HG03135 (cell line): Measurements from ENCODE around the gene TOB2.
"Not testable (repeated sequence)": the region's sequence is repeated elsewhere in the genome, so short reads cannot be mapped to it uniquely, and the experiment has no call there.

Source experiments
- ATAC-seq: cut with Tn5 transposase; IDR thresholded peaks from one replicate; pipeline ENCODE4 v1.9.1; 2021; ENCODE audit warnings: mild to moderate bottlenecking, moderate library complexity; ENCODE audit not compliant: unreplicated experiment

Gene TOB2

DNA sequence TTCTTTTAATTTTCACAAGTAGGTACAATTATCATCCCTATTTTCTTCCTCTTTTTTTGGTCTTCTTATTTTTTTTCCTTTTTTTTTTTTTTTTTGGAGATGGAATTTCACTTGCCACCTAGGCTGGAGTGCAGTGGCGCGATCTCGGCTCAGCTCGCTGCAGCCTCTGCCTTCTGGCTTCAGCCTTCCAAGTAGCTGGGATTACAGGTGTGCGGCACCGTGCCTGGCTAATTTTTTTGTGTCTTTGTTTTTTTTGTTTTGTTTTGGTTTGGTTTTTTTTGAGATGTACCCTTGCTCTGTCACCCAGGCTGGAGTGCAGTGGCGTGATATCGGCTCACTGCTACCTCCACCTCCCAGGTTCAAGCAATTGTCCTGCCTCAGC, 16.7 kb downstream of the TOB2 start:
- no peak for ATAC-seq

DNA sequence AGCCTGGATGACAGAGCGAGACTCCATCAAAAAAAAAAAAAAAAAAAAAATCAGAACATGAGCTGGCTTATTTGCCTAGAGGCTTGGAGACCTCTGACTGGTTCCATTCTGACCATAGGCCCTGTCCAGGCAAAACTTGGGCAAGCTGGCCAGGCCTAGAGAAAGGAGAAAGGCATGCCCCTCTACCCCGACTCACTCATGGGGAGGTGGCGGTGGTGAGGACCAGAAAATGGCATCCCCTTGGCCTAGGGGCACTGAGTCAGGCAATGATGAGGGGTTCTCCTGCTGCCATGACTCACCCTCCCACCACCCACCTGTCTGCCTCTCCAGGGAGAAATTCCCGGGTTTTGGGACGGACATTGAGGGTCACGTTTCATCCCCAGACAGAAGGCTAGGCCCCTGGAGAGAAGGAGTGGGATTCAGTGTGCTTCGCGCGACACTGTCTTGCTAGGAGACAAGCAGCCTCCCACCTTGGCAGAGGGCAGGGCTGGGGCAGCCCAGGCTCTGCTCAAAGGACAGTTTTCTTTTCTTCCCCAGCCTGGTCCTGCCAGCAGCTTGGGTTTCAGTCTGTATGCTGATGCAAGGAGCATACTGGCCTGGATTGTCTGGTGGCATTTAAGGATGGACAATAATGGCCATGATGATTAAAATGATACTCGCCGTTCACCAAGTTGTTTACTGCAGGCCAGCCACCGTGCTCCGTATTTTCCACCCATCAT, 17.2 kb downstream of the TOB2 start:
- no peak for ATAC-seq

DNA sequence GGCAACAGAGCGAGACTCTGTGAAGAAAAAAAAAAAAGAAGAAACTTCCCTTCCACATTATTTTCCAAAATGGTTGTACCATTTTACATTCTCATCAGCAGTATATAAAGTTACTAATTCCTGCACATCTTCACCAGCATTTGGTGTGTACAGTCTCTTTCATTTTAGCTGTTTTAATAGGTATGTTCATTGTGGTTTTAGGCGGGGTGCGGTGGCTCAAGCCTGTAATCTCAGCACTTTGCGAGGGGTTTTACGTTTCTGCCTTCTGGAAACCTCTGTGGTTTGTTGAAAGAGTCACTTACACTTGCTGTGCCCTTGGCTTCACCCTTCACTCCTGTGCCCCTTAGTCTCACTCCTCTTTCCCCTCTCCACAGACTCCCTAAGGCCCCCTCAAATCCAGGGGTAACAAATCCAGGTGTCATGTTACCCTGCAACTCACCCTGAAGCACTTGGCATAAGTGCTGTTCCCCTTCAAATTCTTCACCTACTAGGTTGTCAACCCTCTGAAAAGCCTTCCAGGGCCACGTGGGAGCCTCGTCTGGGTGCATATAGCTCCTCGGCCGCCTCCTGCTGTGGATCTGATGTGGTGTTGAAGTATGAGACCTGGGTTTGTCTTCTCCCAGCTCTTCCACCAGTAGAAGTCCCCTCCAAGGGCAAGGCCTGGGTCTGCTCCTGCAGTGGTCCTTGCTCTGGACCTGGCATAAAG, 20.8 kb downstream of the TOB2 start:
- ATAC-seq = no peak

DNA sequence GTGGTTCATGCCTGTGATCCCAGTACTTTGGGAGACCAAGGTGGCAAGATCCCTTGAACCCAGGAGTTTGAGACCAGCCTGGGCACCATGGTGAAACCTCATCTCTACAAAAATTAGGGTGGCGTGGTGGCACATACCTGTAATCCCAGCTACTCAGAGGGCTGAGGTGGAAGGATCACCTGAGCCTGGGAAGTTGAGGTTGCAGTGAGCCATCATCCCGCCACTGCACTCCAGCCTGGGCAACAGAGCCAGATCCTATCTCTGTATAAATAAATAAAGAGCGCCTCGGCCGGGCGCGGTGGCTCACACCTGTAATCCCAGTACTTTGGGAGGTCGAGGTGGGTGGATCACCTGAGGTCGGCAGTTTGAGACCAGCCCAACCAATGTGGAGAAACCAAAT, 27.9 kb downstream of the TOB2 start:
- no peak for ATAC-seq

DNA sequence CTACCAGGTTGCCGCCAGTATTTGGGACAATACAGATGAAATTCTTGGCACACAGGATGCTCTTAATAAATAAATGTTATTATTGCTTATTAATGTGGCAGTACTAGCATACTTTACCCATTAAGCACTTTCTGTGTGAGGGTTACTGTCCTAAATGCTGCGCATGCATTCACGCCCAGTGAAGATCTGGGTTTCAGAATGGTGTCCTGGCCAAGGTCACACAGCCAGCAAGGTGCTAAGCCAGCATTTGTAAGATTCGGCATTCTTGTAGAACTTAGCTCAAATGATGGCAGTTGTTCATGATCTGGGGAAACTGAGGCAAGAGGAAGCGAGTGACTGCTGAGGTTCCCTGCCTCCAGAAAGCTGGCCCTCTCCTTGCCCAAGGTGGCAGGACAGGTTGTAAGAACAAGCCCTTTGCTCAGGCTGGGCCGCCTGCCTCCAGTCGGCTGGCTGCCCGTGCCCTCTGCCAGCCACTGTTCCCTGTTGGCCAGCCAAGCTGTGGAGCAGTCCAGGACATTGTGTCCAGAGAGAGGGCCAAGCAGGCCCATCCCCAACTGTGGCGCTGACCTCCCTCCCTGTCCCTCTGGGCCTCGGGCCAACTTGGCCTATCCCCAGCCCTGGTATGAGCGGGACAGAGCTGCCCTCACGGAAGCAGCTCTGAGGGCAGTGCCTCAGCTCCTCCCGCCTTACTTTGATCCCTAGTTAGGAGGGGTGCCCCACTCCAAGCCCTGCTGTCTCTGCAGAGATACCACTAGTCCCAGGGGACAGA, 28.8 kb downstream of the TOB2 start:
- ATAC-seq = no peak

DNA sequence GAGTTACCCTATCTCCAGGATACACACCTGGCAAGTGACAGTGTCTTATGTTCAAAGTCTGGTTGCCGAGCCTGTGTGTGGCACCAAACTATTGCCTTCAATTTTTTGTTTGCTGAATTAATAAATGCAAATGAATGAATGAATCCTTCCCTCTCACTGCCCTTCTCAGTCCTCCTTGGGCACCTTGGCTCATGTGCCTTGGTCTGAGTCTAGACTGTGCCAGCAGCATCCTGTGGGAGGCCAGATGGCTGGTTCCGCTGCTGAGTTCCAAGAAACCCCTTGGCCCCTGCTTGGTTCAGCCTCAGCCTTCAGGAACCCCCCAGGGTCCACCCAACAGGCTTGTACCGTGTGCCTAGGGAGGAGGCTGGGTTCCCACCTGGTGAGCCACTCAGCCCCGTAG, 31.0 kb downstream of the TOB2 start:
- no peak for ATAC-seq

DNA sequence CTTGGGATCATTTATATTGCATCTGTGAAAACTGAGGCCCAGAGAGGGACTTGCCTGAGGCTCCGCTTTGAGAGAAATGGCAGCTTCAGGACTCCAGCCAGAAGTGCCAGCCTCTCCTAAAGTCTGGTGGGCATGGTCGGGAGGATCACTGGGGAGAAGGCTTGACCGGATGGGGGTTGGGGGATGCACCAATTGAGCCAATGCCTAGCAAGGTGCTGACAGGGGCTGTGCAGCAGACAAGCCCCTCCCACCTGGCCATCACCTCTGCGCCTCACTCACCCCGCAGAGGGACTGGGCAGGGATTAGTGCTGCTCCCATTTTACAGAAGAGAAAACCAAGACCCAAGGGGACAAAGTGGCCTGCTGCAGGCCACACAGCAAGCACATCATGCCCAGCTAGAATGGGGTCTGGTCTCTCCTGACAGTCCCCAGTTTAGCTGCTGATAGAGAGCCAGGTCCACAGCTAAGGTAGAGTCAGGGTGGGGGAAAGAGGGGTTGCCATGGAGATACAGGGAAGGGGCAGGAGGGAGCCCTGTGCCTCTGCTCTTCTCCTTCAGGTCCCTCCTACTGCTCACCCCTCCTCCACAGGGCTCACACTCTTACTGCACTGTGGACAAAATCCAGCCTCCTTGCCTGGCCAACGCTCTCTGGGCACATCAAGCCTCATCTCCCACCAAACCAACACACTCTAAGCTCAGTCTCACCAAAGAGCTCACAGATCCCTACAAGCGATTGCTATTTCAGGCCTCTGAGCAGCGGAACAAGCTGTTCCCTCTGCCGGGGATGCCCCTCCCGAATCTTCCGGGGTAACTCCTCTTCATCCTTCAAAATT, 35.4 kb downstream of the TOB2 start:
- ATAC-seq = no peak

DNA sequence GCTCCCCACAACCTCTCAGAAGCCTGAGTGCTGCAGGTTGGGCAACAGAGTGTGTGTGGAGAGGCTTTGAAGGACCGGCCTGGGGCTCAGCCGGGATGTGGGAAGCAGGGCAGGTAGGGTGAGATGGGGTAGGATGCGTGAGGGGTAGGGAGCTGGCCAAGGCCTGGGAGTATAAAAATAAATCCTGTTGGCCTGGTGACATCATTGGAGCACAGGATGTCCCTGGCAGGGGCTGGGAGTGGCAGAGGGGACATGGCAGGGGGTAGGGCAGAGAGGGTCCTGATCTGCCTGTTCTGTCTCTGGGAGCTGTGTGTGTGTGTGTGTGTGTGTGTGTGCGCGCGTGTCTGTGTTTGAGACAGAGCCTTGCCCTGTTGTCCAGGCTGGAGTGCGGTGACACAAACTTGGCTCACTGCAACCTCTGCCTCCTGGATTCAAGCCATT, 36.3 kb downstream of the TOB2 start:
- no peak for ATAC-seq

DNA sequence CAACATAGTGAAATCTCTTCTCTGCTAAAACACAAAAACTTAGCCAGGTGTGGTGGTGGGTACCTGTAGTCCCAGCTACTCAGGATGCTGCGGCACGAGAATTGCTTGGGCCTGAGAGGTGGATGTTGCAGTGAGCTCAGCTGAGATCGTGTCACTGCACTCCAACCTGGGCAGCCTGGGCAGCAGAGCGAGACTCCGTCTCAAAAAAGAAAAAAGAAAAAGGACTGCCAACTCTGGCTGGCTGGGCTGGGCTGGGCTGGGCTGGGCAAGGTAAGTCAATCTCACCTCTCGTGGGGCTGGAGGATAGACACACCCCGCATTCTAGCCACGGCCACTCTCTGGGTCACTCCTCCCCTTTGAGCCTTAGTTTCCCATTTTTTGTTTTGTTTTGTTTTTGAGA, 37.9 kb downstream of the TOB2 start:
- no peak for ATAC-seq

DNA sequence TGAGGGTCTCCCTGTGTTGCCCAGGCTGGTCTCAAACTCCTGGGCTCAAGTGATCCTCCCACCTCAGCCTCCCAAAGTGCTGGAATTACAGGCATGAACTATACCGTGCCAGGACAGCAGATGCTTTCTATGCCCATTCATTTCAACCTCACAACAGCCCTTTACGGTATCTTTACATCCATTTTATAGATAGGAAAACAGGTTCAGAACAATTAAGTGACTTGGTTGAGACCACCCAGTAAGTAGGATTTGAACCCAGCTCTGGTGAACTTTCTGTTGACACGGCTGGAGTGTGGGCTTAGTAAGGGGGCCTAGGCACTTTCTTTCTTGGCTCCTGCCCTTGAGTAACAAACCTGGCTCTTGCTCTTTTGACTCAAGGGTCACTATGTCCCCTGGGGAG, 39.2 kb downstream of the TOB2 start:
- no peak for ATAC-seq

DNA sequence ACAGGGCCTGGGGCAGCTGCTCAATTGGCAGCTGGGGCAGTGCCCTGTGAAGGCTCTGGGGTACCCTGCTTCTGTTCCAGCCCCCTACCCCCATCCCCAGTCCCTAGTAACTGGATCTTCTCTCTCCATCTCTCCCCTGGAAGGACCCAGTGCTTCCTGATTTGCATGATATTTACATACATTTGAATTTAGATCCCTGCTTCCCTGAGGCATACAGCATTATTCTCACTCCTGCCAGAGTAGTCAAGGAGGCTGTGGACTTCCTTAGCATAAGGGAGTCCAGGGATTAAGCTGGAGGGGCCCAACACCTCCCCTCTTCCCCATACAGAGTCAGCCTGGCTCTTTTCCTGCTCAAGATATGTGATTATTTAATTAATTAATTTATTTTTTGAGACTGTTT, 40.2 kb downstream of the TOB2 start:
- no peak for ATAC-seq

DNA sequence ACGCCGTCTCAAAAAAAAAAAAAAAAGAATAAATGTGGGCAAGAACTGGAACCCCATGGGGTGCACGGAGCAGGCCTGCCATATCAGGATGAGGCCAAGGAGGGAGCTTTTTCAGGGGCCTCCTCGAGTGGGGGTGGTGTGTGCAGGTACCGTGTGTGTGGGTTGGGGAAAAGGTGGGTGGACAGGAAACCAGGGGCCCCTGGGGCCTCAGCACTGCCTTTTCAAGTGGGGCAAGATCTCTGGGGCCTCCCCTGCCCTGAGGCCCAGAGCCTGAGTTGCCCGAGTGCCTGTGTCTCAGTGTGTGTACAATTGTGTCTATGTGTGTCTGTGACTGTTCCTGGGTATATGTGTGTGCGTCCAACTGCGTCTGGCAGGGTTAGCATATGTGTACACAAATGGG, 41.0 kb downstream of the TOB2 start:
- no peak for ATAC-seq

DNA sequence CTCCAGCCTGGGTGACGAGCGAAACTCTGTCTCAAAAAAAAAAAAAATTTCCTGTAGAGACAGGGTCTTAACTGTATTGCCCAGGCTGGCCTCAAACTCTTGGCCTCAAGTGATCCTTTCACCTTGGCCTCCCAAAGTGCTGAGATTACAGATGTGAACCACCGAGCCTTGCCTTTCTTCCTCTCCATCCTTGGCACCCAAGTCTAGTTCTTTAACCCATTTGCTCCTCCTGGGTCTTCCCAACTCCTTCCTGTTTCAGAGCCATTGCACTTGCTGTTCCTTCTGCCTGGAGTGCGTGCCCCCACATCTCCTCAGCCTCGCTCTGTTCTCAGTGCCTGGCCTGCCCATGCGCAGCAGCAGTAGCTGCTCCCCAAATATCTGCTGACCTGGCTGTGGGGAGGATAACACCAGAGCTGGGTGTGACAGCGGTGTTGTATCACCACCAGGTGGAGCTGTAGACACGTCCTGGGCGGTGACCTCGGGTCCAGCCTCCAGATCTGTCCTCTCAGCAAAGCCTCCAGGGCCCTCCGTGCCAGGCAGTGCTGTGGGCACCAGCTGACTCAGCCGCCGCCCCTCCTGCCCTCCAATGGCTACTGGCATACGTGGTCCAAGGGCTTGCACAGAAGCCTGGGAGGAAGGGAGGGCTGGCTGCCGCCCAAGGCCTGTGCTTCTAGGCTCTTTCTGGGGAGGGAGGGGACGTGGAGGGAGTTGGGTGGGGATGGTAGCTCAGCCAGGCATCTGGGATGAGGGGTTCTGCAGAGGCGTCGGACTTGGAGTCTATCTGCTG, 42.9 kb downstream of the TOB2 start:
- no peak for ATAC-seq

DNA sequence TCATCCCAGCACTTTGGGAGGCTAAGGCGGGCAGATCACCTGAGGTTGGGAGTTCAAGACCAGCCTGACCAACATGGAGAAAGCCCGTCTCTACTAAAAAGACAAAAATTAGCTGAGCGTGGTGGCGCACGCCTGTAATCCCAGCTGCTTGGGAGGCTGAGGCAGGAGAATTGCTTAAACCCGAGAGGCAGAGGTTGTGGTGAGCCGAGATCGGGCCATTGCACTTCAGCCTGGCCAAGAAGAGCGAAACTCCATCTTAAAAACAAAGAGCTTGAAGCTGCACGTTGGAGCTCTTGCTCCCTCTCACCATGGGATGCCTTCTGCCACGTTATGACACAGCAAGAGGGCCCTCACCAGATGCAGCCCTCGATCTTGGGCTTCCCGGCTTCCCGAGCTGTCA, 43.8 kb downstream of the TOB2 start:
- not testable (repeated sequence) for ATAC-seq

DNA sequence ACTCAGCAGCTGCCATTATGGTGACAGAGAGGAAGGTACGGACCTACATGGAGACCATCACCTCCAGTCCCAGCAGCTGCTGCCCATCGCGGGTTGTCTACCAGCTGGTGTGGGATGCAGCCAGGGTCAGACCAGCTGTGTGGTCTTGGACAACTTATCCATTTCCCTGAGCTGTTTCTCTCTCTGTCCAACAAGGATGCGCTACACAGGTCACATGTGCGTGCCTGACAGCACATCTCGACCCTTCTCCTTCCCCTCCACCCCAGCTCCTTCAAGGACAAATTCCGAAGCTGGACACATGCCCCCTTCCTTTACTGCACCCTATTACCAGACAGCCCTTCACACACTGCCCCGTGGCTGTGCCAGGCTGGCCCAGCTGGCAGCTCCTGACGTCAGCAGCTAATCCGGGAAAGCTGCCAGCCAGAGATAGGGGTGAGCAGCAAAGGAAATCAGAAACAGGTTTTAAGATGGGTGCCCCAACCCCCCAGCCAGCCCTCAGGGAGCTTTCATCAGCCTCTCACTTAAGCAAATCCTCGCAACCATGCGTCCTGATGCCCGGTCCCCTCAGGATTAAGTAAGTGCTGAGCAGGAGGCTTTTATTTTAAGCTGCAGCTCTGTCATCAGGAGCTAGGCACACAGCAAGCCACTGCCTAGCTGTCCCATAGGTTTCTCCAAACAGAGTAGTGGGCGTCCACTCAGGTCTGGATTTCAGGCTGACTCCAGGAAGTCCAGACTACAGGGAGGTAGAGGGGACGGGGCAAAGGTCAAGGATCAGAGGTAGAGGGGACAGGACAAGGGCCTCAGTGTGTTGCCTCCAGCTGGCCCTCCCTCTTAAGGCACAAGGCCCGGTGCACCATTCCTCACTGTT, 44.6 kb downstream of the TOB2 start:
- ATAC-seq = no peak

DNA sequence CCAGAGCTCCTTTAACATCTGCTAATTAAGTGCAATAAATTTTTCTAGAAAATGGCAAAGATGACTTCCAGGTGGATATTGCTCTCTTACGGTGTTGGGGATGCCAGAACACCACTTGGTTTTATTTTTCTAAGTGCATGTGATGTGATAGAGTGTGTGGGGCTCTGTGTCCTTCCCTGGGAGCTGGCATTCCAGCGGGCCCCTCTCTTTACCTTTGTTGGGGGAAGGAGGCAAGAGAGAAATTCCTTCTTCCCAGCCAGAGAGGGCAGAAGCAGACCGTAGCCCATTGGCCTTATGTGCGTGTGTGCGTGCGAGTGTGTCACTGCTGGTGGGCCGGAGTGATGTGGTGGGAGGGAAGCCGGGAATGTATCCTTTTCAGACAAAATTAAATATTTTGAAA, 47.7 kb downstream of the TOB2 start:
- ATAC-seq = no peak

DNA sequence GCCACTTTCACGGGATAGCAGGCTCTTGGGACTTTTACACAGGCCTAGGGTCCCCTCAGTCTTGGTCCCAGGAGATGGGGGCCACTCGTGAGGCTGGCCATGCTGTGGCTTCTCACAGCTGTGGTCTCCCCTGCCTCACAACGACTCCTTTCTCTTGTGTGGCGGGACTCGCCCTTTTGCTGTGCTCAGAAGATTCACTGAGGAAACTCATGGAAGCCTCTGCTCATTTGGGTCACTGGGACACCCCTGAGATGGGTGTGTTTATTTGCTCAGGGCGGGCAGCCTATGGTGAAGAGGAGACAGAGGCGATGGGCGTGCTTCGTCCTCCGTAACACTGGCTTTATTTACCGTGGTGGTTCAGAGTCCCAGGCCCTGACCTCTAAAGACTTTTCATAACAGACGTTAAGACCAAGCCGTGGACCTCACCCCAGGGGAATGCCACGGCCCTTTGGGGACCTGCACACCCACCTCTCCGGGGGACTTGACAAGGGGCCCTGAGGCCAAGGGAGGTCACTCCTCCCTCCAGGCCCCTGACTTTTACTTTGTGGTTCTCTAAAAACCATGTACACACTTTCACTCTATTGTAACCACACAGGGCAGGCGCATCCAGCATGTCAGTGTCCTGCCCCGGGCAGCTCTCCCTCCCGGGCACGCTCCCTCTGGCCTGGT, 49.3 kb downstream of the TOB2 start:
- no peak for ATAC-seq

DNA sequence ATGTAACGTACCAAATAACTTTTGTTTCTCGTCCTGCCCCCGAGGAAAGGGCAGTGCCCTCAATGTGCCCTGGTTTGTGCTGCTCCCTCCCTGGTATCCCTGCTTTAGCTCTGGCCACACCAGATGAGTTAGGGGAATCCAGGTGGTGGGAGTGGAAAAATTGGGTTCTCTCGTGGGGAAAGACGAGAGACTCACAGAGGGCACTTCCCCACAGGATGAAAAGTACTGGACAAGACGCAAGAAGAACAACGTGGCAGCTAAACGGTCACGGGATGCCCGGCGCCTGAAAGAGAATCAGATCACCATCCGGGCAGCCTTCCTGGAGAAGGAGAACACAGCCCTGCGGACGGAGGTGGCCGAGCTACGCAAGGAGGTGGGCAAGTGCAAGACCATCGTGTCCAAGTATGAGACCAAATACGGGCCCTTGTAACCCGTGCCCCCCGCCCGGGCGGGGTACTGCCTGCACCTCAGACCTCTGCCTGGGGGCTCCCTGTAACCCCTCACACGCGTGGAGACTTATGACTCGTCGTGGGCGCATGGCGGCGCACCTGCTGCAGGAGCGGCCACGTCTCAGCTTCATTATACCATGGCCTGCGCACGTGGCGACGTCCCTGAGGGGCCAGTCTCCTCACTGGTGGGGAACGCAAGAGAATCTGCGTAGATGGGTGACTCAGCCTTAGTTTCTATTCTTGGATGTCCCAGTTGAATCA, 50.9 kb downstream of the TOB2 start:
- ATAC-seq = no peak
